ENCODE data around the gene GRIN2B.

GRCh38 chr12:13981296-13981962 is at the start of gene GRIN2B:
- TF ChIP-seq, protein P1, sequence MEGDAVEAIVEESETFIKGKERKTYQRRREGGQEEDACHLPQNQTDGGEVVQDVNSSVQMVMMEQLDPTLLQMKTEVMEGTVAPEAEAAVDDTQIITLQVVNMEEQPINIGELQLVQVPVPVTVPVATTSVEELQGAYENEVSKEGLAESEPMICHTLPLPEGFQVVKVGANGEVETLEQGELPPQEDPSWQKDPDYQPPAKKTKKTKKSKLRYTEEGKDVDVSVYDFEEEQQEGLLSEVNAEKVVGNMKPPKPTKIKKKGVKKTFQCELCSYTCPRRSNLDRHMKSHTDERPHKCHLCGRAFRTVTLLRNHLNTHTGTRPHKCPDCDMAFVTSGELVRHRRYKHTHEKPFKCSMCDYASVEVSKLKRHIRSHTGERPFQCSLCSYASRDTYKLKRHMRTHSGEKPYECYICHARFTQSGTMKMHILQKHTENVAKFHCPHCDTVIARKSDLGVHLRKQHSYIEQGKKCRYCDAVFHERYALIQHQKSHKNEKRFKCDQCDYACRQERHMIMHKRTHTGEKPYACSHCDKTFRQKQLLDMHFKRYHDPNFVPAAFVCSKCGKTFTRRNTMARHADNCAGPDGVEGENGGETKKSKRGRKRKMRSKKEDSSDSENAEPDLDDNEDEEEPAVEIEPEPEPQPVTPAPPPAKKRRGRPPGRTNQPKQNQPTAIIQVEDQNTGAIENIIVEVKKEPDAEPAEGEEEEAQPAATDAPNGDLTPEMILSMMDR (IDR thresholded peaks at IDR 0.05 in 2 of 3, conservative IDR thresholded peaks at IDR 0.05 in 1 of 3; ENCODE audit: insufficient read depth in 2 of 3, low read depth in 1 of 3, low read length in 3 of 3), result no peak
- no peak for TF ChIP-seq NR2C2 (CRISPR knock-in tag; IDR thresholded peaks at IDR 0.05)
- TF ChIP-seq NR2C2 (tag; IDR thresholded peaks at IDR 0.05), result no peak
- TF ChIP-seq E2F5 (CRISPR knock-in tag; IDR thresholded peaks at IDR 0.05), result no peak
- TF ChIP-seq POLR2A (conservative IDR thresholded peaks at IDR 0.05), result no peak
- TF ChIP-seq ZNF232 (CRISPR knock-in tag; IDR thresholded peaks at IDR 0.05), result no peak
- no peak for TF ChIP-seq E2F6 (IDR thresholded peaks at IDR 0.05; ENCODE audit: borderline replicate concordance in 1 of 2, extremely low read depth in 1 of 2, insufficient read depth in 1 of 2, insufficient read length in 1 of 2, low read depth in 1 of 2, low read length in 1 of 2, poor library complexity in 1 of 2, severe bottlenecking in 1 of 2)
- TF ChIP-seq, protein P2, sequence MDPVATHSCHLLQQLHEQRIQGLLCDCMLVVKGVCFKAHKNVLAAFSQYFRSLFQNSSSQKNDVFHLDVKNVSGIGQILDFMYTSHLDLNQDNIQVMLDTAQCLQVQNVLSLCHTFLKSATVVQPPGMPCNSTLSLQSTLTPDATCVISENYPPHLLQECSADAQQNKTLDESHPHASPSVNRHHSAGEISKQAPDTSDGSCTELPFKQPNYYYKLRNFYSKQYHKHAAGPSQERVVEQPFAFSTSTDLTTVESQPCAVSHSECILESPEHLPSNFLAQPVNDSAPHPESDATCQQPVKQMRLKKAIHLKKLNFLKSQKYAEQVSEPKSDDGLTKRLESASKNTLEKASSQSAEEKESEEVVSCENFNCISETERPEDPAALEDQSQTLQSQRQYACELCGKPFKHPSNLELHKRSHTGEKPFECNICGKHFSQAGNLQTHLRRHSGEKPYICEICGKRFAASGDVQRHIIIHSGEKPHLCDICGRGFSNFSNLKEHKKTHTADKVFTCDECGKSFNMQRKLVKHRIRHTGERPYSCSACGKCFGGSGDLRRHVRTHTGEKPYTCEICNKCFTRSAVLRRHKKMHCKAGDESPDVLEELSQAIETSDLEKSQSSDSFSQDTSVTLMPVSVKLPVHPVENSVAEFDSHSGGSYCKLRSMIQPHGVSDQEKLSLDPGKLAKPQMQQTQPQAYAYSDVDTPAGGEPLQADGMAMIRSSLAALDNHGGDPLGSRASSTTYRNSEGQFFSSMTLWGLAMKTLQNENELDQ (CRISPR knock-in tag; IDR thresholded peaks at IDR 0.05; ENCODE audit: borderline replicate concordance), result no peak
- no peak for TF ChIP-seq ZBED1 (IDR thresholded peaks at IDR 0.05)
- TF ChIP-seq TRIM28 (IDR thresholded peaks at IDR 0.05), result no peak
- no peak for TF ChIP-seq TBP (optimal IDR thresholded peaks at IDR 0.05; ENCODE audit: low read depth, low read length)
- TF ChIP-seq ARHGAP35 (IDR thresholded peaks at IDR 0.05; ENCODE audit: partially characterized antibody), result no peak
